Vagina (tissue), 2 donors: ENCODE results near the gene ASB10.

Source experiments
- CTCF ChIP-seq, 3 experiments: fragments of 450-650 bp in 2 of 3; fragments of 200-600 bp in 1 of 3; sonication (generic) in 1 of 3; IDR thresholded peaks; one replicate each; pipeline ENCODE4 v1.5.1; 2017 to 2019; ENCODE audit warnings: antibody characterized with exemption in 3 of 3, mild to moderate bottlenecking in 2 of 3, moderate library complexity in 2 of 3
- POLR2A ChIP-seq, 2 donors: fragments of 450-650 bp; IDR thresholded peaks; one replicate each; pipeline ENCODE4 v1.6.1; 2017; ENCODE audit warnings: antibody characterized with exemption in 2 of 2, mild to moderate bottlenecking in 2 of 2, moderate library complexity in 2 of 2

GRCh38 chr7:151179287-151179860, 7.7 kb downstream of the ASB10 start:
- no peak for TF ChIP-seq POLR2A (IDR thresholded peaks at IDR 0.05)
- no peak for TF ChIP-seq CTCF (IDR thresholded peaks at IDR 0.05)
